Measurements from ENCODE around the gene PDLIM4.
A peak's percentile ranks its signal among the peaks of the same experiment; 100 is the strongest.

PDLIM4 gene

DNA sequence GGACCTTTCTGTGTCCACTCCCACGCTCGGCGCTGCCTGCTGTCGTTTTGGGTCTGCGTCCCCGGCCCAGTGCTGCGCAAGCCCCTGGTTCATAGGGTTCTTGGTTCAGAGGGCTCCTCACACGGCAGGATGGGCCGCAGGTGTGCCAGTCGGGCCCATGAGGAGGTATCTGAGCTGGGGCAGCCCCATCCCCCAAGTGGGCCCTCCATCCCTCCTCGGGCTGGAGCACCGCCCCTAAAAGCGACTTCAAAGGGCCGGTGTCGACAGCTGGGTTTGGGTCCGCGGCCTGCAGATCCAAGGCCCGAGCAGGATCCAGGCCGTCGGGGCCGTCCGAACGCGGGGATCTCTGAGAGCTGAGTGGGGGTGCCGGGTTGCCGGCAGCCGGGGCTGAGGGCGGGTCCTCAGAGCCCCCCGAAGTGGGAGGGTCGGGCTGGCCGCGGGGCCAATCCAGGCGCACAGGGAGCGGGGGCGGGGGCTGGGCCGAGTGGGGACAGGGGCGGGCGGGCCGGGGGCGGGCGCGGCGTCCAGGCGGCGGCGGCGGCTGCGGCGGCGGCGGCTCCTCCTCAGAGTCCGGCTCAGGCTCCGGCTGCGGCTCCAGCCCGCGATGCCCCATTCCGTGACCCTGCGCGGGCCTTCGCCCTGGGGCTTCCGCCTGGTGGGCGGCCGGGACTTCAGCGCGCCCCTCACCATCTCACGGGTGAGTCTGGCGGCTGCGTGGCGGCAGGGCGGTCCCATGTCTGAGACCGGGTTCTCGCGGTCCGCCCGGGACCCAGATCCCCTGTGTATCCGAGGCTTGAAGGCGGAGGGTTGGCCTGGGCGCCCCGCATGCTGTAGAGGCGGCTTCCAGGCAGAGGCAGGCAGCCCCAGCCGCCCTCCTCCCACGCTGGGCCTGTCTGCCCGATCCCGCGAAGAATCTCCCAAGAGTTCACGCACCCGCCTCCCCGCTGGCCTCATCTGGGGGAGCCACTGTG, at the start of gene PDLIM4:
Gene PDLIM4, plus strand, starts transcription at position 566 of the 971 bp plus-strand sequence. Its CDS starts 39 bp downstream, at position 605.
- peak; percentile 58 for DNase-seq

DNA sequence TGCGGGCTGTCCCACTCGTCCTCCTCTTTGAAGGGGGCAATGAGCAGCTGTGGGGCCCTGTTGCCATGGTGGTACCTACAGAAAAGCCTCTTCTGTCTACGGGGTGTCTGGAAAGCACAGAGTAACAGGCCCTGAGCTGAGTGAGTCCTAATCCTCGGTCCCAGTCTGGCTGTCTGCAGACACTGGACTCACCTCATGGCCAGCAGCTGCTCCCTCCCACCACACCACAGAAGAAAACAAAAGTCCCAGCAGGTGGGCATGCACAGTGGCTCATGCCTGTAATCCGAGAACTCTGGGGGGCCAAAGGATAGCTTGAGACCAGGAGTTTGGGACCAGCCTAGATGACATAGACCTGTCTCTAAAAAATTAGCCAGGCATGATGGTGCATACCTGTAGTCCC, 49.7 kb upstream of the PDLIM4 start:
- DNase-seq, result peak; percentile 28

GRCh38 chr5:132209131-132209530, 48.4 kb upstream of the PDLIM4 start:
- peak; percentile 38 for DNase-seq

DNA sequence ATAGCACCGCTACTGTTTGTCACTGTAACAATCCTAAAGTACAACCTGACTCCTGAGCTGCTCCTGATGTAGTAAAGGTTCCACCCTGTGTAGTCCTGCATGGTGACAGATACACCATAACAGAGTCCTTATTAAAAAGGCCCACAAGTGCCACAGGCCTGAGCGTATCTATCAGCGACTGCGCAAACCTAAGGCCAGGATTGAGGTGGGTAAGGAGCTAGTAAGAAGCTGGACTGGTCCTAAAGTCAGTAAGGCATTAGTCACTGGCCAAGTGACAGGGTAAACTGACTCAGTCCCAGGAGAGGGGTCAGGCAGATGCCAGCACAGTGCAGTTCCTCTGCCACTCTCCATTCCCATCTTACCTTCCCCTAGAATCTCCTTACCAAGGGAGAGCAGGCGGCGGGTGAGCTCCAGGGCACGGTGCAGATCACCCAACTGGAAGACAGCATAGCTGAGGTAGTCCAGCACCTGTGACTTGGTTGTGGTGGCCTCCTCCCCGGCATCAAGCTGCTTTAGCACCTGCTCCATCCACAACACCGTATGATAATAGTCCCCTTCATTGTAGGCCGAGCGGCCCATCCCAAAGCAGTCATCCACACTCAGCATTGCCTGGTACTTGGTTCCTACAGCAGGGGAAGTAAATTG, 47.5 kb upstream of the PDLIM4 start:
- no peak for DNase-seq

GRCh38 chr5:132210944-132211343, 46.6 kb upstream of the PDLIM4 start:
- no peak for DNase-seq

DNA sequence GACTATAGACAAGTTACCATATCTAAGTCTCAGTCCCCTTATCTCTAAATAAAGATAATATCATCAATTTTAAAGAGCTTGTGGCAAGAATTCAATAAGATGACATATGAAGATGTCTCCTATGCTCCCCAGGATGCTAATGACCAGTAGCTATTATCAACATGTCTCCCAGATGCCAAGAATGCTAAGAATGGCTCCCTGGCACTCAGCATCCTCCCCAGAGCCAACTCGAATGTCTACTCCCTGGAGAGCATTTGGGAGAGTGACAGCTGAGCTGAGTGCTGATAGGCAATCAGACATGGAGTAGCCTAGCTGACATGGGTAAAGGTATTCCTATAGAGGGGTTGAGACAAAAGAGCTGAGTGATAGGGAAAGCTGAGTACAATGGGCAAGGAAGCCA, 45.7 kb upstream of the PDLIM4 start:
- no peak for DNase-seq

DNA sequence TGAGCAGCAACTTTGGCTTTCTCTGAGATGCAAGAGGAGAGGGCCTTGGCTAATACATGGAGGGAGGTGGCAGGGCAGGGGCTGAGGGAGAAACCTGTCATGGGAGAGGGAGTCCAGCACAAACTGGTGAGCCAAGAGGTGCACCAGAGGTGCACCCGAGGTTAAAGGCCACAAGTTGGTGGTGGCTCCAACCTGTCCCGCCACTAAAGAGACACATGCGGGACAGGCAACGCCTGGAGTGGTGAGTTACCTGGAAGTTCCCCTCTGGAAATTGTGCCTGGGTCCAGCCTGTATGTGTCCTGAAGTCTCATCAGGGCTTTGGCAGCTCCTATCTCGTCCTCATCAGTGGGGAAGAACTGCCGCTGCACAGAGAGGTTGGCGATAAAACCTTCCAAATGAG, 43.8 kb upstream of the PDLIM4 start:
- no peak for DNase-seq

GRCh38 chr5:132214491-132214890, 43.0 kb upstream of the PDLIM4 start:
- DNase-seq, result no peak

- DNase-seq, result no peak
Measured at GRCh38 chr5:132215329-132215728, 42.2 kb upstream of the PDLIM4 start.

DNA sequence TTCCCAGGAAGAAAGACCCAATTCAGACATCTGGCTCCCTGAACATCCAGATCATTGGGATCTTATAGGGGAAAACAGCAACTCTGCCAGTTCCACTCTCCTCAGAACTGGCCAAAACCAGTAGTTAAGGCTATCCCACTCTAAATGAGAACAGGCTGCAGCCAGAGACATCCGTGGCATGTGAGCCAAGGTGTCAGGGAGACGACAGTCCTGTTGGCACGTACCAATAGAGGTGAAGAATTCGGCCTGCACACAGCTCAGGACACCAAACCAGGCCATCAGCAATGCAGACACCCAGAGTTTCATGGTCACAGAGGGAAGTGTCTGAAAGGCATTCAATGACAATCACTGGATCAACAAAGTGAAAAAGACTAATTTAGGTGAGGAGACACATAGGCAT, 39.2 kb upstream of the PDLIM4 start:
- no peak for DNase-seq

DNA sequence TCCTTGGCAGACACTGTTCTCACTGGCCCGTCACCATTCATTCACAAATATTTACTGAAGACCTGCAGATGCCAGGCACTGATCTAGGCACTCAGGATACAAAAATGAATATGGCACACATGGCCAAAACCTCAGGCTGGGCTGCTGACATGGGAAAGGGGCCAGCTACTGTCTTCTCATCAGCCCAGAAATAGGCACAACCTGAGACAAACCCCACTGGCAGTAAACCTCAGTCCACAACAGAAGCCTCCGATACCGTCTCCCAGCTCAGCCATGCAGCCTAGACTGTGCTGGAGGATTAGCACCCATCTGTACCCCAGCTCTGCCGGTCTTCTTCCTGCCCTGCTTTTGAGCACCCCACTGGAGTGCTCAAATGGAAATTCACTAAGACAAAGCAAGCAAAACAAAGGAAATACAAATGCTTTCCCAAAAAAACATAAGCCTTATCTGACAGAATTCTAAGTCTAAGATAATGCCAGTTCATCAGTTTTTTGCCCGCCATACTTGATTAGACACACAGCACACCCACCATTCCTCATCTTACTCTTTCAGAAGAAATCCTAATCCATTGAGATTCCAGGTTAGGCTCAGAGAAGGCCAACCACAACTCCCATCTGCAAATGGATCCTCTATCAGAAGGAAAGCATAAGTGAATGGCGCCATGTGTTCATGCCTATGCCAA, 38.1 kb upstream of the PDLIM4 start:
- DNase-seq, result no peak

- DNase-seq, result no peak
Measured at GRCh38 chr5:132219981-132220380, 37.5 kb upstream of the PDLIM4 start.

DNA sequence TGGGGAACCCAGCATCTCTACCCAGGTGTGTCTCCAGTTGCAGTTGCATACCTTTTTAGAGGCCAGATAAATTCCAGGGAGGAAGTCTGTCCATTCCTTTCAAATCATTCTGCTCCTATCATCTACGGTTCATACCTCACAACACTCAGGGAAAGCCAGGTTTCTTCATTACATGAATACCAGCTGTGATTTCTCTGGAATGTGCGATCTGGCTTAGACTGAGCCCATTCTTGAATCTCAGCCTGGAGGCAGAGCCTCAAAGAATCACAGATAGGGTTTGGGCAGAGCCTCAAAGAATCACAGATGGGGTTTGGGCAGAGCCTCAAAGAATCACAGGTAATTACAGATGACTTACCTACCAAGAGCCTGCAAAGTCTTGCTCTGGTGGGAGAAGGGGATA, 37.0 kb upstream of the PDLIM4 start:
- no peak for DNase-seq

- DNase-seq, result no peak
Measured at GRCh38 chr5:132221781-132222648, 35.5 kb upstream of the PDLIM4 start.

DNA sequence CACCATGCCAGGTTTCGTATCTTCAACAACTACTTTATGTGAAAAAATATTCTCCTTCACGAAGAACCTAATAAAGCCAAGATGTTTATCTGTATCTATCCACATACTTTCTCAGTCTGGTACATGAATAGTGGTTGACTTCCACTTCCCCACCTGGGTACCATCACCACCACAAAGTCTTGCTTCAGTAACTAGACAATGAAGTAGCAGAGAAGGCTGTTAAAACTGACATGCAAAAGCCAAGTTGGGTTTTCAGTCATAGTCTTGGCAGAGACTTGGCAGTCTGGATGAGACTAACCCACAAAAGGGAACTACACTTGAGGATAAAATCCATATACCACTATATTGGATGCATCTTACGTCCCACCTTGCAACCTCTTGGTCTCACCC, 34.9 kb upstream of the PDLIM4 start:
- no peak for DNase-seq

GRCh38 chr5:132223861-132224260, 33.6 kb upstream of the PDLIM4 start:
- DNase-seq, result peak; percentile 31

- no peak for DNase-seq
Measured at GRCh38 chr5:132224716-132225115, 32.8 kb upstream of the PDLIM4 start.

GRCh38 chr5:132225165-132226032, 32.1 kb upstream of the PDLIM4 start:
- peak; percentile 70 for DNase-seq

DNA sequence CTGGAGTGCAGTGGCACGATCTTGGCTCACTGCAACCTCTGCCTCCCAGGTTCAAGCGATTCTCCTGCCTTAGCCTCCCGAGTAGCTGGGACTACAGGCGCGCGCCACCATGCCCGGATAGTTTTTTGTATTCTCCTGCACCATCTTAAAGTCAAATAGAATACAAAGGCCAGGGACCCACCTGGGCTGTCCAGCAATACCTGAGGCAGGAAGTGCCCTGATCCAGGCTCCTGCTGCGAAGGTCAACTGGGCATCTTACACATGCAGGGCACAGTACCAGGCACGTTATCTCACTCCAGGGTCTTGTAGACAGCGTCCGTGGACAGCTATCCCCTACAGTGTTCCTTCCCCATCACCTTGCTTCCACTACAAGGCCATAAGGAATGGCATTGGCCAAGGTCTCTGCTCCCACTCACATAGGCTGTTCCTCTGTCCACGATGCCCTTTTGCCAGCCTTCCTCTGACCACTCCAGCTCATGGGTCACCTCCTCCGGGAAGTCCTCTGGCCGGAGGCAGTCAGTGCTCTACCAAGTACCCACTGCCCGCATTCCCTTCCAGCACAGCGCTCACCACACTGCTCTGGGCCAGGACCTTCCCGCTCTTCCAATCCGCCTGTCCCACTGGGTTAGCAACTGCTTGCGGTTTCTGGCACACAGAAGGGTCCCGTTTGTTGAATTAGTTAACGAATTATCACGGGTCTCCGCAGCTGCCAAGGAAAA, 30.8 kb upstream of the PDLIM4 start:
- peak; percentile 37 for DNase-seq

DNA sequence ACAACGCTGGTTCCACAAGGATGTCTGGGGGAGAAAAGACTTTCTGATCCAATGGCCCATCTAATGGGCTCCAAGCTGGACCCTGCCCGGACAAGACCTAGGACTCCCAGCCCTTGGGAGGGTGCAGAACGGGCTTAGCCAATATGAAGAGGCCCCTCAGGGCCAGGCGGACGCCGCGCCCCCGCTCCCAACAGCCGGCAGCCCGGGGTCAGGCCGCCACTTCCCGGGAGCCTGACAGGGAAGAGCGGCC, 30.3 kb upstream of the PDLIM4 start:
- DNase-seq, result no peak

Data from activated effector memory CD4-positive, alpha-beta T cell treated with anti-CD3 and anti-CD28 coated beads, Interleukin-2, amount 50 U/mL, for 16 hours (primary cell).